ENCODE results near the gene MVB12A.

Gene MVB12A

DNA sequence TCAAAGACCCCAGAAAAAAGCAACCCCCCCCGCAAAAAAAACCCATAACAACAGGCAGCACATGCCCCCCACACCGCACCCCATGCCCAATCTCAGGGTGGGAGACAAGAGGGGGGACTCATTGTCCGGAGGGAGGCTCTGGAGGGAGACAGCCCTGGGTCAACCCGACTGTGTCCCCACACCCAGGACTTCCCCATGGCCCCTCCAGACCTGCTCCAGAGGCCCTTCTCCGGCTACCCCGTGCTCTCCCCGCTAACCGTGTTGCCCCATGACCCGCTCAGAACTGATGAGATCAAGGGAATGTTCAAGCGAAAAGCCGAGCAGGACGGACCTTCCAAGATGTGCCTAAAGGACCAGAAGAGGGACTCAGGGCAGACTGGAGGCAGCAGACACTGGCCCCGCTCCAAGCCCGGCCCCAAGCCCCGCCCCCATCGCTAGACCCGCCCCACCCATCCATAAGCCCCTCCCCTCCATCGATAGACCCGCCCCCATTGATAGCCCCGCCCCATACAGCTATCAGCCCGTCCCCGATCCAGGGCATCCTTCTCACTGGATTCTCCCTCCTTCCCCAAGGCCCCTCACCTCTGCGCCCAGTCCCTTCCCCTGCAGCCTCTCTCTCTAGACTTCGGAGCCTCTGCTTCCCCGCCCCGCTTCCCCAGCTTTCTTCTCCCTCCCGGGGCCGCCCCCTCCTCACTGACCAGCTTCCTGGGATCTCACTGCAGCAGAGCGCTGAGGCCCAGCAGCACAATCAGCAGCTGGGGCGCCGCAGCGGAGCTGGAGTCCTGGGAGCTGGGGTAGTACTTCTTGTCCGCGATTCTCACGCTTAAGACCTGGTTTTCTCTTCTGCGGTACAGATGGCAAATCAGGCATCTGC, 16.6 kb upstream of the MVB12A start:
- no peak overlapping the region for H3K9ac ChIP-seq (ENCODE audit: insufficient read length)
- H3K9me3 ChIP-seq (ENCODE audit: low read depth, low read length), result no peaks in the 10 kb centered on the region
- no peak overlapping the region for H3K4me3 ChIP-seq
- no peak overlapping the region for H3K27ac ChIP-seq
- H3K36me3 ChIP-seq (ENCODE audit: insufficient read depth, low read length), result no peaks in the 10 kb centered on the region
- TF ChIP-seq EZH2 (IDR thresholded peaks at IDR 0.05) (no peak), POLR2AphosphoS5 (IDR thresholded peaks at IDR 0.05; ENCODE audit: borderline replicate concordance, low read depth, low read length) (no peak), FOXP2 (optimal IDR thresholded peaks at IDR 0.05; ENCODE audit: control extremely low read depth, extremely low read length, insufficient read depth) (no peak)
- no peak for DNase-seq (ENCODE audit: low read depth, low spot score)

- no peak overlapping the region for H3K4me3 ChIP-seq
- no peak for DNase-seq (ENCODE audit: low read depth, low spot score)
- H3K9ac ChIP-seq (ENCODE audit: insufficient read length), result no peak overlapping the region
- H3K9me3 ChIP-seq (ENCODE audit: low read depth, low read length), result no peaks in the 10 kb centered on the region
- H3K27ac ChIP-seq, result no peak overlapping the region
- H3K36me3 ChIP-seq (ENCODE audit: insufficient read depth, low read length), result no peaks in the 10 kb centered on the region
- TF ChIP-seq EZH2 (IDR thresholded peaks at IDR 0.05) (no peak), FOXP2 (optimal IDR thresholded peaks at IDR 0.05; ENCODE audit: control extremely low read depth, extremely low read length, insufficient read depth) (no peak), POLR2AphosphoS5 (IDR thresholded peaks at IDR 0.05; ENCODE audit: borderline replicate concordance, low read depth, low read length) (no peak)
Observed at GRCh38 chr19:17404015-17404414, 15.8 kb upstream of the MVB12A start.

DNA sequence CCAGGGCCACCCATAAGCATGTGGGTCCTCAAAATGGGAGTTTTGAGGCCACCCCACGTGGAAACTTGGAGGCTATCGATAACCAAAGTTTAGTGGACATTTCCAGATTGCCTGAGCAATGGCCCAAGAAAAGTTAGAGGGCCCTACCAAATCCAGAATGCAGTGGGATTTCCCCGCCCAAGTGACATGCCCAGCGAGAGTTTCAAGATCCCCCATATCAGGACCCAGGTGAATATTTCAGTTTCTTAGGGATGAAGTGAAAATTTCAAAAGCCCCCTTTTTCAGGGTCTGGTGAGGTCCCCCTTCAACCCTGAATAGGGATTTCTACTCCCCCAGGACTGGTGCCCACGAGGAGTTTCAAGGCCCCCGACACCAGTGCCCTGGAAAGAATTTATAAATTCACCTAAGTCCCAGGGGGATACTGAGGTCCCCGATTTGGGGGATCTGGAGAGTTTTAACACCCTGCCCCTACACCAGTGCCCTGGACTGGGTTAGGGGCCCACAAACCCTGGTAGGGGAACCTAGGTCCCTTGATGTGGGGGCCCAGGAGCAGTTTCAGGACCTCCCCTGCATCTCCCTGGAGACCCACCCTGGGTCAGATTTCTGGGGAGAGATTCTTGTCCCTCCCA, 15.1 kb upstream of the MVB12A start:
- no peak overlapping the region for H3K4me3 ChIP-seq

DNA sequence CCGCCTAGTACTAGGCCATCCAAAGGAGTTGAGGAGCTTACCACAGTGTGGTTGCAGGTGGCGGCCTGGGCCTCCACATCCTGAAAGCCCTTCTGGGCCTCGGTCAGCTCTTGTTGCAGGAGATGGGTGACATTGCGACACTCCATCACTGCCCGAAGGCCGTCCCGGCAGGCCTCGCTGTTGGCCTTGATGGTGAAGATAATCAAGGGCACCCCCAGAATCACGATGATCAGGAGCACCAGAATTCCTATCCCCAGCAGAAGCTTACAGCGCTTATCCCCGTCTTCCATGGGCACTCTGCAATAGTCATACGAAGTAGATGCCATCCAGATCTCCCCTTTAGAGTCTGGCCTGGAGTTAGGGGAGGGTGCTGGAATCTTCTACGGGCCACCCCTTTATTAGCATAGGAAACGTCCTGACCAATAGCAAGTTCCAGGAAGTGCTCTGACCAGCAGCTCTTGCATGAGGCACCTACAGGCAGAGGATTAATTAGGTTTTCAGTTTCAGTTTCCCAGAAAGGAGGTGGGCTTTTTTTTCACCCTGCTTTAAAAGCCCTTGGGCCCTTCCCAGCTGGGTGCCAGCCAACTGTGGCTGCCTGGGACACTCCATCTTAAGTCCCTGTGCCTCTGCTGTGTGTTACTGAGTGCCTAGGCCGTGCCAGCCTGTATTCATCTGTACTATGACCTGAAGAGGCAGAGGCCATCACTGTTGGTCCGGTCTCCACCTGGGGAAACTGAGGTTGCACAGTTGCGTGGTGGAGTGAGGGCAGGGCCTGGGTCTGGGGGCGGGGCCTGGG, 14.4 kb upstream of the MVB12A start, which contains the start of gene BST2:
TSS of gene BST2 (minus strand) at position 381 of the 796 bp plus-strand sequence. CDS start at position 326, 55 bp downstream.
- Histone ChIP-seq H3K36me3 (ENCODE audit: insufficient read depth, low read length) (no peaks in the 10 kb centered on the region), H3K9ac (ENCODE audit: insufficient read length) (no peak within 1 kb of the TSS), H3K27ac (peak within 1 kb of the TSS; percentile 25; the same call in 1 of the 2 replicates), H3K9me3 (ENCODE audit: low read depth, low read length) (no peaks in the 10 kb centered on the region), H3K4me3 (no peak within 1 kb of the TSS; the same call in 1 of the 2 replicates)
- no peak for DNase-seq (ENCODE audit: low read depth, low spot score)
- no peak for TF ChIP-seq POLR2AphosphoS5 (IDR thresholded peaks at IDR 0.05; ENCODE audit: borderline replicate concordance, low read depth, low read length)
- no peak for TF ChIP-seq EZH2 (IDR thresholded peaks at IDR 0.05)
- no peak for TF ChIP-seq FOXP2 (optimal IDR thresholded peaks at IDR 0.05; ENCODE audit: control extremely low read depth, extremely low read length, insufficient read depth)

More for the DNA sequence above, 15.1 kb upstream of the MVB12A start:
- 0 out of 2 replicates have a peak overlapping the region, but pooled peaks have one; percentile 25 for H3K27ac ChIP-seq
- H3K9ac ChIP-seq (ENCODE audit: insufficient read length), result no peak overlapping the region
- H3K9me3 ChIP-seq (ENCODE audit: low read depth, low read length), result no peaks in the 10 kb centered on the region
- DNase-seq (ENCODE audit: low read depth, low spot score), result no peak
- TF ChIP-seq EZH2 (IDR thresholded peaks at IDR 0.05) (no peak), FOXP2 (optimal IDR thresholded peaks at IDR 0.05; ENCODE audit: control extremely low read depth, extremely low read length, insufficient read depth) (no peak), POLR2AphosphoS5 (IDR thresholded peaks at IDR 0.05; ENCODE audit: borderline replicate concordance, low read depth, low read length) (no peak)
- H3K36me3 ChIP-seq (ENCODE audit: insufficient read depth, low read length), result no peaks in the 10 kb centered on the region

- DNase-seq (ENCODE audit: low read depth, low spot score), result no peak
- Histone ChIP-seq H3K9ac (ENCODE audit: insufficient read length) (no peak overlapping the region), H3K27ac (peak overlapping the region; percentile 25; the same call in 1 of the 2 replicates), H3K4me3 (no peak overlapping the region), H3K9me3 (ENCODE audit: low read depth, low read length) (no peaks in the 10 kb centered on the region), H3K36me3 (ENCODE audit: insufficient read depth, low read length) (no peaks in the 10 kb centered on the region)
- TF ChIP-seq POLR2AphosphoS5 (IDR thresholded peaks at IDR 0.05; ENCODE audit: borderline replicate concordance, low read depth, low read length), result no peak
- no peak for TF ChIP-seq EZH2 (IDR thresholded peaks at IDR 0.05)
- no peak for TF ChIP-seq FOXP2 (optimal IDR thresholded peaks at IDR 0.05; ENCODE audit: control extremely low read depth, extremely low read length, insufficient read depth)
Observed at GRCh38 chr19:17406046-17406886, 13.6 kb upstream of the MVB12A start.

DNA sequence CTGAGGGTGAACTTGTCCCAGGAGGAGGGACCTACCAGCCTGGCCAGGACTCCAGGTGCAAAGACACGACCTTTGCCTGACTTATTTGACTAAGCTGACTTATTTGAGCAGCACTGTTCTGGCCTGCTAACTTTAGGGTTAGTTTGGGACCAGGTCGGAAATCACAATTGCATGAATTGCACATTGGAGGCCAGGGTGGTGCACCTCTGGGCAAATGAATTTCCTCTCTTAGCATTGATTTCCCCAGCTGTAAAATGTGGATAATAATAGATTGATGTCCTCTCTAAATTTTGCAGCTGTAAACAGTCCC, 13.0 kb upstream of the MVB12A start:
- Histone ChIP-seq H3K36me3 (ENCODE audit: insufficient read depth, low read length) (no peaks in the 10 kb centered on the region), H3K4me3 (no peak overlapping the region), H3K27ac (no peak overlapping the region), H3K9me3 (ENCODE audit: low read depth, low read length) (no peaks in the 10 kb centered on the region), H3K9ac (ENCODE audit: insufficient read length) (no peak overlapping the region)
- no peak for DNase-seq (ENCODE audit: low read depth, low spot score)
- TF ChIP-seq EZH2 (IDR thresholded peaks at IDR 0.05) (no peak), POLR2AphosphoS5 (IDR thresholded peaks at IDR 0.05; ENCODE audit: borderline replicate concordance, low read depth, low read length) (no peak)

- no peak overlapping the region for H3K27ac ChIP-seq
- TF ChIP-seq EZH2 (IDR thresholded peaks at IDR 0.05) (no peak), FOXP2 (optimal IDR thresholded peaks at IDR 0.05; ENCODE audit: control extremely low read depth, extremely low read length, insufficient read depth) (no peak), POLR2AphosphoS5 (IDR thresholded peaks at IDR 0.05; ENCODE audit: borderline replicate concordance, low read depth, low read length) (no peak)
- no peak overlapping the region for H3K9ac ChIP-seq (ENCODE audit: insufficient read length)
- no peaks in the 10 kb centered on the region for H3K36me3 ChIP-seq (ENCODE audit: insufficient read depth, low read length)
- H3K9me3 ChIP-seq (ENCODE audit: low read depth, low read length), result no peaks in the 10 kb centered on the region
- no peak overlapping the region for H3K4me3 ChIP-seq
- DNase-seq (ENCODE audit: low read depth, low spot score), result no peak
Observed at GRCh38 chr19:17409990-17410389, 9.9 kb upstream of the MVB12A start.

Data from SK-N-MC (cell line).